Stimulated activated CD4-positive, alpha-beta T cell treated with anti-CD3 and anti-CD28 coated beads, Interleukin-12 subunit alpha, Interleukin-12 subunit beta, amount 100 ng/mL, for 24 hours (primary cell): ENCODE results near the gene USF3.
"Not testable (repeated sequence)": the region's sequence is repeated elsewhere in the genome, so short reads cannot be mapped to it uniquely, and the experiment has no call there.

Experiments
- DNase-seq, 2 experiments: peaks; one replicate each; pipeline ENCODE4 v3.0.0-alpha.2; 2020; ENCODE audit warnings: low read depth in 2 of 2

The USF3 gene

DNA sequence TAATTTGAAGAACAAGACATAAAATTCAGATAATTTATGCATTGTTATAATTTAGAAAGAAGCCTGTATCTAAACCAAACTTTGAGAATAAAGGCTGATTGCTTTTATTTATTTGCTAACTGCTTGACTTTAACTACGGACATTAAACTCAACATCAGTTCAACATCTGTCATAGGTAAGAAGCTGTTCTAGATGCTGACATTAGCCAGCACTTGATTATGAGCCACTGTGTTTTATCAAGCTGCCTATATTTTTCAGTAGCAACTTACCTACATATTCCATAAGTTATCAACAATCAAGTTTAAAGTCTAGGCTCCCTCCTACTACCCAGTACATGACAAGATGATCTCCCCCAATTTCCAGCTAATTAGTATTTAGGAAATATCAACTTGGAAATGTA is 42.1 kb downstream of the USF3 start:
- no peak for DNase-seq

- no peak for DNase-seq
These were observed 47.1 kb downstream of the USF3 start for GRCh38 chr3:113649174-113649845.

DNA sequence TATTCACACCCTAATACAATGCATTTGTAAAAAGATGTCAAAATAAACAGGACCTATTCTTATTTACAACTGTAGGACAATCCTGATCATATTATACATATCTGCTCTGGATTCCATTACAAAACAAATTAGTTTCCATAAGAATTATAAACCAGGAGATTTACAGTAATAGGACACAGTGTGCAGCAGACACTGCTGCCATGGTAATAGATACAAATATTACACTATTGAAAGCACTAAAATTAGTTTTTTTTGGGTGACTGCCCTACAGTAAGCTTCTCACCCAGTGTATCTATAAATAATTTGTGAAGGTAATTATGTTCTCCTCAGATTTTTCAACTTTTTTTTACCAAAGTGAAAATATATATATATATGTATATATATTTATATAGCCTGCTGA is 47.9 kb downstream of the USF3 start:
- DNase-seq = no peak

DNA sequence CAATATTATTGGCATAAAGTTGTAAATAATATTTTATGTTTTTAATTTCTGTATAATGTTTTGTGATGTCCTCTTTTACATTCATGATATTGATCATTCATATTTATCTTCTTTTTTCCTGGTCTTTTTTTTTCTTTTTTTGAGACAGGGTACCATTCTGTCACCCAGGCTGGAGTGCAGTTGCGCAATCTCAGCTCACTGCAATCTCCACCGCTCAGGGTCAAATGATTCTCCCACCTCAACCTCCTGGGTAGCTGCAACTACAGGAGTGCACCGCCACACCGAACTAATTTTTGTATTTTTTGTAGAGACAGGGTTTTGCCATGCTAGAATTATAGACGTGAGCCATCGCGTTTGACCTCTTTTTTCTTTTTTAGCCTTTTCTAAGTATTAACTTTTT is 52.9 kb downstream of the USF3 start:
- DNase-seq = no peak

DNA sequence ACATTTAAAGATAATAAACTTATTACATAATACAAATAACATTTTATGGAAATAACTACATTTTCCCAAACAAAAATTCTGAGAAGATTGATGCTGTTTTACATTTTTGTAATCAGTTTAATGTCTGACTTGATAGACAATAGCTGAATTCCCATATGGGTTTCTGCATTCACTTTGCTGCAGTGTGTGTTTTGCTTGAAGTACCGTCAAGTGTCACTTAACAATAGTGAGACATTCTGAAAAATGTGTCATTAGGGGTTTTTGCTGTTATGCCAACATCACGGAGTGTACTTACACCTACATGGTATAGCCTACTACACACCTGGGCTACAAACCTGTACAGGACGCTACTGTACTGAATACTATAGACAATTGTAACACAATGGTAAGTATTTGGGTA is 57.5 kb downstream of the USF3 start:
- no peak for DNase-seq

GRCh38 chr3:113637756-113638155 is 58.7 kb downstream of the USF3 start:
- DNase-seq = no peak

DNA sequence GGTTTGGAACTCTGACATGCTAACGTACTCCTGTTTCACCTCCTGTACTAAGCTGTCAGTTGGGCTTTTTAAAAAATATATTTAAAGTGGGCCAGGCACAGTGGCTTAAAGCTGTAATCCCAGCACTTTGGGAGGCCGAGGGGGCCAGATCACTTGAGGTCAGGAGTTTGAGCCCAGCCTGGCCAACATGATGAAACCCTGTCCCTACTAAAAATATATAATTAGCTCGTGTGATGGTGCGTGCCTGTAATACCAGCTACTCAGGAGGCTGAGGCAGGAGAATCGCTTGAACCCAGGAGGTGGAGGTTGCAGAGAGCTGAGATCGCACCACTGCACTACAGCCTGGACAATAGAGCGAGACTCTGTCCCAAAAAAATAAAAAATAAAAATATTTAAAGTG is 60.4 kb downstream of the USF3 start:
- not testable (repeated sequence) for DNase-seq

DNA sequence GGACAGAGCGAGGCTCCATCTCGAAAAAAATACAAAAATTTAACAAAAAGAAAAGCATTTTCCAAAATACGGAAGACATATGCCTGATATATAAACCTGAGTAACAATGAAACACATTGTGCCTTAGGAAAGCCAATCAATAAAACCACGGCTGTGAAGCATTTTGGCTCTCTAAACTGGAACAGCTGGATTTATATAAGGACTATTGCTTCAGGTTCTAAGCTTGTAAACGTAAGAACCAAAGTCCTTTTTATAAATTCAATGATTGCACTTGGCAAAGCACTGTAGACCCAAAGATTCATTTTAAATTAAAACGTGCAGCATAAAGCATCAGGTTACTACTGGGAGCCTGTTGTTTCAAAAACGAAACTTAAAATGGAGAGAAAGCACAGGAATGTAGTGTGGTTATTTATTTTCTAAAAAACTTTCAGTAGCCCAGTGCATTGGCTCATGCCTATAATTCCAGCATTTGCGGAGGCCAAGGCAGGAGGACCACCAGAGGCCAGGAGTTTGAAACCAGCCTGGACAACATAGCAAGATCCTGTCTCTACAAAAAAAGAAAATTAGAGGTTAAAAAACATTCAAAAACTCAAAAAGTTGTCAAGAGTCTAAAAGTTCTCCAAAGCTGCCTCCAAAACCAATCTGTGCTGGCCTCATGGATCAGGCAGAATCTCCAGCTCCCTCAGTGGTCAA is 61.5 kb downstream of the USF3 start:
- no peak for DNase-seq

GRCh38 chr3:113631573-113631972 is 64.9 kb downstream of the USF3 start:
- DNase-seq = no peak

DNA sequence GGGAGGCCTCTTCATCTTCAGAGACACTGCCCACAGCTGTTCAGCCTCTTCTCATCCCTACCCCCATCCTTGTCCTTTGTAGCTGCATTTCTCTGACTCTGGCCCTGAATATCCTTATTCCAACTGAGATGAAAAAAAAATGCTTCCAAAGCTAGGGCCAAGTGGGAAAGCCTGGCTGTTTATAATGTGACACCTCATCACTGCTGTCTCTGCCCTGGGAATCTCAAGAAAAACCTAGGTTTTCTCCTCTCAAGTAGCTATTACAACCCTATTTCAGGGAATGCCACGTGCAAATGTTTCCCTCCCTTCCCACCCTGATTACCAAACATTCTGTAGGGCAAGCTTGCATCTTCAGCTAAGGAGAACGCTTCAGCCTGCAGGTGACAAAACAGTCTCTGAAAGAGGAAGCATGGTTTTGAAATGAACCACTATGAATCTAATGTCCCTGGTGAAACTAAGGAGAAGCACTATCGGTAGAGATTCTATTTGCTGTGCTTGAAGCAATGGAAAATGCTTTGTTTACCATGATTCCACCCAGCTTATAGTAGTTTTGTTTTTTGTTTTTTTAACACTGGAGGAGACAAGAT is 65.4 kb downstream of the USF3 start:
- no peak for DNase-seq

DNA sequence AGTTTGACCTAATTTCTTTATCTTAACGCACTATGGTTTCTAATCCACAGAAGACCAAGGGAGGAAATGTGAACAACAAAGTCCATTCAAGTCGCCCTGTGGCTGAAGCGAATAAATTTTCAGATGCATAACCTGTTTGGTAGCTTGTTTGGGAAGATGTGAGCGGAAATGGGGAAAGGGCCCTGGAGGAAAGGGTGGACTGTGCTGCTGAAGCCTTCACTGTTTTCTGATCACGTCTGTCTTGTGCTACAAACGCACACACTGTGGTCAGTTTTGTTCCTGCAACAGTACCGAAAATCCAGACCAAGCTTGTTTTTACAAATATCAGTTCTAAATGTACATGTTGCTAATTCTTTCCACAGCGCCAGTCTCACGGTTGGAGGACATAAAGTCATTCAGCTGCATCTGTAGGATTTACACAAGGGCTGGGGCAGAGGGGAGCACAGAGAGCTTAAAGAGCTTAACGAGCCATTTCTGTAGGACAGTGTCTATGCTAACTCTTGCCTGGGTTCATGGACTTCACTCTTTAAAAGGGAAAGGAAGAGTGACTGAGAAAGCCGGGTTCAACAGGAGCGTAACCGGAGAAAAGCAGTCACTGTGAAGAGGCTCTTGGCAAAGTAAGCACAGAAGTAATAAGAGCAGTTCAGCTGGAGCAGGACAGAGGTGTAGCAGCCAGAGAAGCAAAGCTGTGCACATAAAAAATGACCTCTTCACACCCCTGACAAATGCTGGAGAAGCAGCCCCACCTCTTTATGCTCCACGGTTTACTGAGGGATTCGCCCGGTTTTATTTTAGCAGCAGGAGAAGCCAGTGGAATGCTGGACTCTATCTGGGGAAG is 66.6 kb downstream of the USF3 start:
- no peak for DNase-seq

DNA sequence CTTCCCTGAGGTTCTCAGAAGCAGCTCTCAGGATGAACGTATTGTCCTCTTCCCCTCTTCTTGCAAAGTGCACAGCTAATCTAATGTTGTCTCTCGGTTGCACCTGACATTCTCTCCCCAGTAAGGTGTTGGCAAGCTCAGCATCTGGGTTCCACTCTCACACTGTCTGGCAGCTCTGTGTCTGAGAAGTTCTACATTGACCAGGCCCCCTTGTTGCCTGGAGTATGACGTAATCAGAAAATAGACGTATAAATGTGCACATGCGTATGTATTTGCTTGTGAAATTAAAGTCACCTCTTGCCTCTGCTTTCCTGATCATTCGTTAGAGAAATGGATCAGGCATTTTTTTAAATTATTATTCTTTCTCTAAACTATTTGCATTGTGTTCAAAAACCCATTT is 67.7 kb downstream of the USF3 start:
- no peak for DNase-seq

DNA sequence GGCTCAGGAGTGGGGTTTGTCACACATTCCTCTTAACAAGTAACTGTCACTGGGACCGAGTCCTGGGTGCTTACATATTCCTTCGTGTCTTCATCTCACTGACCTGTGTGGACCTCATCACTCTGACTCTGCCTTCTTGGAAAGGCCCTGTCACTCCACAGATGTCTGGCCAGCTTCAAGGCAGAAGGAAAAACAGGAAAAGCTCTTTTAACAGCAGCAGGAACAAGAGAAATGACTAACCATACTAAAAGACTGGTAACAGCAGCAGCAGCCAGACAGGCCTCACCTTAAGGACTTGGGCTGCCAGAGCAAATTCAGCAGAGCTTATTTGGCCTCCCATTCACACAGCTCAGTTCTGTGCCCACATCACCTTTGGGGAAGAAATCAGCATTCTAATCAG is 68.1 kb downstream of the USF3 start:
- no peak for DNase-seq

DNA sequence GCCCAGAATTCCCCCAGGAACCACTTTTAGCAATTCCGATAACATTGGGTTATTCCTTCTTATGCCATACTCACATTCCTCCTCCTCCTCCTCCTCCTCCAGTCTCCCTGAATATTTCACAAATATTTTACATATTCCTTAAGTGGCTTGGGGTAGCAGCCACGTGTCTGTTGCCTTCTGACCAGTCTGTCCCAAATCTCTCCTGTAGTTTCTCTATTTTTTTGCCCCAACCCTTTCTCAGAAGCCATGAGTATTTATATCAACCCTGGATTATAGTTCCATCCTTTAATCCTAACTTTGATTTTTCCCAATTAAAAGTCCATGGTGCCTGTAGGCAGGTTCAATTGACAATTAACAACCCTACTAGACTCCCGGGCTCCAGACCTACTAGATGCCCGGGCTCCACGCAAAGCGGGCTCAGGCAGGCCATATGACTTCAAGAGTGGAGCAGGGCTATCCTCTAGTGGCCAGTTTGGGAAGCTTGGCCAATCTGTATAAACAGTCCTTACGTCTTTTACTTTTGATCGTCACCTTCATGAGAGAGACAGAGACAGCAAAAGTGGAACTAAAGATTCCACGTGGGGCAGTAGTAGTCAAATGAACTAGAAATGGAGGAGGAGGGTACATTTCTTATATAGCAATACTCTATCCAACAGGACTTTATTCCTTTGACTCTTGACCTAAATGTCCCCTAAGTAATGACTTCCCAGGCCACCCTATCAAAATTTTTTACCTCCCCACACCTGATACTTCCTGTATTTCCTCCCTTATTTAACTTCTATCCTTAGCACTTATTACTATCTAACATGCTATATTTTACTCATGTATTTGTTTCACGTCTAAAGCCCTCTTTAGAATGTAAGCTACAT is 69.7 kb downstream of the USF3 start:
- DNase-seq = no peak

- DNase-seq = no peak
These were observed 70.6 kb downstream of the USF3 start for GRCh38 chr3:113625834-113626233.

GRCh38 chr3:113623811-113624210 is 72.6 kb downstream of the USF3 start:
- no peak for DNase-seq

DNA sequence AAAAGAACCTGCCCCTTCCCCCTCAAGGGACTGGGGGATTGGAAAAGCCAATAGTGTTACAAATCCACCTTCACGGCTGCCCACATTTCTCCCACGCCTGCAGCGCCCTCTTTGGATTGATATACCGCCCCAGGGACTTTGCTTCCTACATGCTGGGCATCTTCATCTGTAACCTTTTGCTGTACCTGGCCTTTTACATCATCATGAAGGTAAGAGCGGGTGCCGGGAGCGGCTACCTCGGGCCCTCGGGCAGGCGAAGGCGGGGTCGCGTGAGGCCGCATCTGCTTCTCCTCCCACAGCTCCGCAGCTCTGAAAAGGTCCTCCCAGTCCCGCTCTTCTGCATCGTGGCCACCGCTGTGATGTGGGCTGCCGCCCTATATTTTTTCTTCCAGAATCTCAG is 73.1 kb downstream of the USF3 start:
- no peak for DNase-seq

- DNase-seq = no peak
These were observed 76.4 kb downstream of the USF3 start for GRCh38 chr3:113620091-113620490.

GRCh38 chr3:113617726-113618125 is 78.7 kb downstream of the USF3 start:
- no peak for DNase-seq

DNA sequence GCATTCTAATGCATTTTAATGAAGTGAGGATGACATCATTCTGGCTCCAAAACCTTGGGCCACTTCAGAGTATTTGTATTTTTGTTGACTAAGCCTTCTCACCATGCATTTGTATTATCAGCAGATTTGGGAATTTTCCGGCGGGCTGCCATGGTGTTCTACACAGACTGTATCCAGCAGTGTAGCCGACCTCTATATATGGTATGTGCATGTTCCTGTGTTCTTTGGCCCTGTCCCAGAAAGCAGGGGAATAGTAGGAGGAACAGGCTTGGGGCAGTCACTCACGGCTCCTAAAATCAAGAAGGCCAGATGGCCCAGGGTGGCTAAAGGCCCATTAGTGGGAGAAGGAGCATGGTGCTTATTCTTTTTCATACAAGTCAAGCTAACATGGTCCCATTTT is 80.5 kb downstream of the USF3 start:
- DNase-seq = no peak

- no peak for DNase-seq
These were observed 82.0 kb downstream of the USF3 start for GRCh38 chr3:113614402-113614801.

- no peak for DNase-seq
These were observed 89.2 kb downstream of the USF3 start for GRCh38 chr3:113607219-113607596.
